Activated CD4-positive, alpha-beta memory T cell treated with anti-CD3 and anti-CD28 coated beads, Interleukin-2, amount 10 ng/mL, durations not matched to agents 7 days and 5 days (primary cell): ENCODE results near the gene SOS2. TPM values are rescaled to one million over a fixed set of nuclear protein-coding genes. Genes with fewer than 3 reads are reported as not detected.

ENCODE experiments used
- CTCF ChIA-PET: fragments of 350-600 bp; sonication (Branson Sonifier 250); formaldehyde crosslinking; loops from one replicate; lab custom pipeline; 2021; ENCODE audit warnings: antibody characterized with exemption, inconsistent platforms; lab: Charles Lee
- POLR2A ChIA-PET: fragments of 350-600 bp; sonication (Branson Sonifier 250); formaldehyde crosslinking; loops from one replicate; lab custom pipeline; 2021; ENCODE audit warnings: antibody characterized with exemption; lab: Charles Lee
- DNase-seq: peaks from one replicate; pipeline ENCODE4 v3.0.0-alpha.2; 2020
- H3K27ac Mint-ChIP-seq: one replicate; pipeline ENCODE4 v1.8.0; 2021; ENCODE audit warnings: mild to moderate bottlenecking, mixed read lengths
- H3K27me3 Mint-ChIP-seq: one replicate; pipeline ENCODE4 v1.8.0; 2021; ENCODE audit warnings: mixed read lengths
- H3K36me3 Mint-ChIP-seq: one replicate; pipeline ENCODE4 v1.8.0; 2021; ENCODE audit warnings: low read depth, mixed read lengths
- H3K4me1 Mint-ChIP-seq: one replicate; pipeline ENCODE4 v1.8.0; 2021; ENCODE audit warnings: mixed read lengths
- H3K4me3 Mint-ChIP-seq: one replicate; pipeline ENCODE4 v1.8.0; 2021; ENCODE audit warnings: mild to moderate bottlenecking, mixed read lengths
- H3K9me3 Mint-ChIP-seq: one replicate; pipeline ENCODE4 v1.8.0; 2021; ENCODE audit warnings: mixed read lengths
- total RNA-seq, 2 experiments: library from RNA; stranded (reverse); gene quantifications; one replicate each; pipeline ENCODE4 v1.2.3, GENCODE V29; 2021

Gene SOS2
- total RNA-seq, 2 experiments from 2014 or later, result 21.7 to 22.4 TPM

GRCh38 chr14:50156111-50156510, 75.3 kb downstream of the SOS2 start:
- no peak overlapping the region for H3K27ac Mint-ChIP-seq
- no peaks in the 10 kb centered on the region for H3K4me1 Mint-ChIP-seq
- CTCF ChIA-PET, result interaction anchor here (0.6 kb wide), 1 partner anchor 45 kb away, joined by 3 read pairs; no protein-coding TSS in a partner anchor
- H3K9me3 Mint-ChIP-seq, result no peaks in the 10 kb centered on the region
- POLR2A ChIA-PET, result no interaction called here
- H3K4me3 Mint-ChIP-seq, result no peak overlapping the region
- H3K36me3 Mint-ChIP-seq, result peaks cover 16% of the 10 kb centered on the region
- no peaks in the 10 kb centered on the region for H3K27me3 Mint-ChIP-seq
- DNase-seq, result no peak

- no peaks in the 10 kb centered on the region for H3K9me3 Mint-ChIP-seq
- H3K27ac Mint-ChIP-seq, result no peak overlapping the region
- DNase-seq, result no peak
- ChIA-PET CTCF (interaction anchor here (1.9 kb wide), 1 partner anchor 287 kb away, joined by 5 read pairs; no protein-coding TSS in a partner anchor), POLR2A (no interaction called here)
- H3K4me1 Mint-ChIP-seq, result no peaks in the 10 kb centered on the region
- H3K27me3 Mint-ChIP-seq, result no peaks in the 10 kb centered on the region
- no peak overlapping the region for H3K4me3 Mint-ChIP-seq
- peaks cover 13% of the 10 kb centered on the region for H3K36me3 Mint-ChIP-seq
These were observed 82.6 kb downstream of the SOS2 start for GRCh38 chr14:50148799-50149198.

- POLR2A ChIA-PET, result no interaction called here
- Mint-ChIP-seq H3K27me3 (no peaks in the 10 kb centered on the region), H3K4me1 (no peaks in the 10 kb centered on the region), H3K27ac (no peak overlapping the region), H3K9me3 (no peaks in the 10 kb centered on the region), H3K36me3 (no peaks in the 10 kb centered on the region), H3K4me3 (no peak overlapping the region)
- CTCF ChIA-PET, result interaction anchor here (0.7 to 1.0 kb wide), 2 partner anchors 11 to 122 kb away, joined by 3 read pairs; no protein-coding TSS in a partner anchor
- no peak for DNase-seq
These were observed 92.2 kb downstream of the SOS2 start for GRCh38 chr14:50139192-50139591.

- Mint-ChIP-seq H3K9me3 (peaks cover 3% of the 10 kb centered on the region), H3K27me3 (no peaks in the 10 kb centered on the region), H3K4me3 (no peak overlapping the region), H3K36me3 (peaks cover 26% of the 10 kb centered on the region), H3K4me1 (peaks cover 8% of the 10 kb centered on the region), H3K27ac (no peak overlapping the region)
- ChIA-PET CTCF (interaction anchor here (0.5 to 1.5 kb wide), 2 partner anchors 11 to 168 kb away, joined by 3 read pairs; no protein-coding TSS in a partner anchor), POLR2A (interaction anchor here (2.3 kb wide), 1 partner anchor 11 kb away, joined by 5 read pairs; no protein-coding TSS in a partner anchor)
- no peak for DNase-seq
These were observed 103.6 kb downstream of the SOS2 start for GRCh38 chr14:50127802-50128201.

- Mint-ChIP-seq H3K9me3 (no peaks in the 10 kb centered on the region), H3K4me1 (peaks cover 4% of the 10 kb centered on the region), H3K4me3 (no peak overlapping the region), H3K27me3 (no peaks in the 10 kb centered on the region), H3K27ac (no peak overlapping the region), H3K36me3 (peaks cover 15% of the 10 kb centered on the region)
- ChIA-PET POLR2A (interaction anchor here (0.9 kb wide), 1 partner anchor 36 kb away, joined by 3 read pairs; no protein-coding TSS in a partner anchor), CTCF (interaction anchor here (0.7 kb wide), 1 partner anchor 517 kb away, joined by 3 read pairs; no protein-coding TSS in a partner anchor)
- no peak for DNase-seq
These were observed 108.3 kb downstream of the SOS2 start for GRCh38 chr14:50123062-50123461.

- H3K36me3 Mint-ChIP-seq, result peaks cover 12% of the 10 kb centered on the region
- no peaks in the 10 kb centered on the region for H3K9me3 Mint-ChIP-seq
- no peaks in the 10 kb centered on the region for H3K27me3 Mint-ChIP-seq
- H3K4me1 Mint-ChIP-seq, result peaks cover 2% of the 10 kb centered on the region
- ChIA-PET CTCF (no interaction called here), POLR2A (no interaction called here)
- DNase-seq, result no peak
- no peak overlapping the region for H3K27ac Mint-ChIP-seq
- H3K4me3 Mint-ChIP-seq, result no peak overlapping the region
These were observed 109.1 kb downstream of the SOS2 start for GRCh38 chr14:50122291-50122690.

- no peak overlapping the region for H3K4me3 Mint-ChIP-seq
- no peaks in the 10 kb centered on the region for H3K9me3 Mint-ChIP-seq
- CTCF ChIA-PET, result no interaction called here
- POLR2A ChIA-PET, result no interaction called here
- peaks cover 16% of the 10 kb centered on the region for H3K36me3 Mint-ChIP-seq
- no peaks in the 10 kb centered on the region for H3K27me3 Mint-ChIP-seq
- H3K27ac Mint-ChIP-seq, result no peak overlapping the region
- no peak for DNase-seq
- peaks cover 8% of the 10 kb centered on the region for H3K4me1 Mint-ChIP-seq
These were observed 109.9 kb downstream of the SOS2 start for GRCh38 chr14:50121486-50121885.

- Mint-ChIP-seq H3K27ac (no peak overlapping the region), H3K9me3 (no peaks in the 10 kb centered on the region), H3K27me3 (no peaks in the 10 kb centered on the region), H3K36me3 (peaks cover 29% of the 10 kb centered on the region), H3K4me3 (no peak overlapping the region), H3K4me1 (peaks cover 36% of the 10 kb centered on the region)
- POLR2A ChIA-PET, result interaction anchor here (0.6 to 6.5 kb wide), 17 partner anchors 10 to 496 kb away, joined by 3 to 68 read pairs (median 11); partner anchors contain the start of genes ARF6, DMAC2L, DNAAF2 and L2HGDH
- DNase-seq, result no peak
- CTCF ChIA-PET, result interaction anchor here (0.9 to 3.0 kb wide), 8 partner anchors 9 to 483 kb away, joined by 3 to 30 read pairs (median 9); partner anchors contain the start of gene NEMF
These were observed 113.9 kb downstream of the SOS2 start for GRCh38 chr14:50117456-50117855.

GRCh38 chr14:50116966-50117365, 114.4 kb downstream of the SOS2 start:
- no peaks in the 10 kb centered on the region for H3K9me3 Mint-ChIP-seq

GRCh38 chr14:50116181-50116956, 115.0 kb downstream of the SOS2 start, which contains the start of gene VCPKMT:
TSS of gene VCPKMT (minus strand) at chr14:50116572. CDS start at chr14:50116552, 20 bp downstream.
- H3K4me3 Mint-ChIP-seq, result peak within 1 kb of the TSS; percentile 99
- peak within 1 kb of the TSS; percentile 97 for H3K27ac Mint-ChIP-seq
- peak; percentile 97 for DNase-seq
- no peaks in the 10 kb centered on the region for H3K9me3 Mint-ChIP-seq
- H3K27me3 Mint-ChIP-seq, result no peaks in the 10 kb centered on the region
- ChIA-PET POLR2A (interaction anchor here (0.6 to 6.5 kb wide), 42 partner anchors 9 to 530 kb away, joined by 3 to 68 read pairs (median 5); partner anchors contain the start of genes ARF6, DMAC2L, DNAAF2 and L2HGDH), CTCF (interaction anchor here (0.5 to 3.0 kb wide), 14 partner anchors 10 to 513 kb away, joined by 3 to 30 read pairs (median 4); partner anchors contain the start of genes MAP4K5 and NEMF)
- H3K36me3 Mint-ChIP-seq, result peaks cover 39% of the 10 kb centered on the region
- H3K4me1 Mint-ChIP-seq, result peaks cover 40% of the 10 kb centered on the region

More at GRCh38 chr14:50116966-50117365, 114.4 kb downstream of the SOS2 start:
- Mint-ChIP-seq H3K27ac (peak overlapping the region; percentile 97), H3K27me3 (no peaks in the 10 kb centered on the region), H3K4me1 (peaks cover 38% of the 10 kb centered on the region), H3K36me3 (peaks cover 33% of the 10 kb centered on the region), H3K4me3 (peak overlapping the region; percentile 99)
- DNase-seq, result no peak
- ChIA-PET POLR2A (interaction anchor here (0.6 to 6.5 kb wide), 37 partner anchors 10 to 495 kb away, joined by 3 to 68 read pairs (median 5); partner anchors contain the start of genes ARF6, DMAC2L, DNAAF2 and L2HGDH), CTCF (interaction anchor here (0.9 to 3.0 kb wide), 11 partner anchors 9 to 483 kb away, joined by 3 to 30 read pairs (median 5); partner anchors contain the start of genes MAP4K5 and NEMF)

GRCh38 chr14:50113381-50114035, 117.9 kb downstream of the SOS2 start:
- no peak for DNase-seq
- peaks cover 51% of the 10 kb centered on the region for H3K4me1 Mint-ChIP-seq
- no peak overlapping the region for H3K27ac Mint-ChIP-seq
- H3K4me3 Mint-ChIP-seq, result peak overlapping the region; percentile 21
- ChIA-PET CTCF (interaction anchor here (0.5 to 3.9 kb wide), 7 partner anchors 9 to 261 kb away, joined by 3 to 22 read pairs (median 7); partner anchors contain the start of gene NEMF), POLR2A (interaction anchor here (1.3 to 6.5 kb wide), 2 partner anchors 9 to 250 kb away, joined by 3 to 68 read pairs; no protein-coding TSS in a partner anchor)
- peaks cover 53% of the 10 kb centered on the region for H3K36me3 Mint-ChIP-seq
- no peaks in the 10 kb centered on the region for H3K9me3 Mint-ChIP-seq
- H3K27me3 Mint-ChIP-seq, result no peaks in the 10 kb centered on the region
